ENCODE measurements around the gene MTCL3.

MTCL3 gene

GRCh38 chr6:127471379-127472255 lies 47.5 kb downstream of the MTCL3 start:
- in situ Hi-C loops (cut with MboI; ENCODE audit: low sequenced_read_pairs) = no loop called here

GRCh38 chr6:127468936-127469335 lies 50.2 kb downstream of the MTCL3 start:
- in situ Hi-C loops (cut with MboI; ENCODE audit: low sequenced_read_pairs) = no loop called here

DNA sequence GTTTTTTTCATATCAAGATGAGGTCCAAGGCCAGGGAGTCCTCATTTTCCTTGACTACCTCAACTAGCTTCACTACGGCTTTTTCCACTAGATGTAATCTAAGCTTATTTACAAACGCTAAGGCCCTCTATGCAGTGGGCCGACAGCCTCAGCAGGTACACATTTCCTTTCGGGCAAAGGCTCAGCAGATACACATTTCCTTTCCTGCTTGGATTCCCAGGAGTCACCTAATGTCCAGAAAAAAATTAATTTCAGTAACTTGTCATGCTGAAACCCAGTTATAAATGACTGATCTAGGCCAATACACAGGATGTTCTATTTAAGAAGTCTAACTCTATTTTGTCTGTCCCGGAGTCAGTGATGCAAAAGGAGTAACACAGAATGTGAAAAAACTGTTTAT lies 52.7 kb downstream of the MTCL3 start:
- in situ Hi-C loops (cut with MboI; ENCODE audit: low sequenced_read_pairs) = no loop called here

GRCh38 chr6:127464881-127465459 lies 54.2 kb downstream of the MTCL3 start:
- in situ Hi-C loops (cut with MboI; ENCODE audit: low sequenced_read_pairs) = no loop called here

DNA sequence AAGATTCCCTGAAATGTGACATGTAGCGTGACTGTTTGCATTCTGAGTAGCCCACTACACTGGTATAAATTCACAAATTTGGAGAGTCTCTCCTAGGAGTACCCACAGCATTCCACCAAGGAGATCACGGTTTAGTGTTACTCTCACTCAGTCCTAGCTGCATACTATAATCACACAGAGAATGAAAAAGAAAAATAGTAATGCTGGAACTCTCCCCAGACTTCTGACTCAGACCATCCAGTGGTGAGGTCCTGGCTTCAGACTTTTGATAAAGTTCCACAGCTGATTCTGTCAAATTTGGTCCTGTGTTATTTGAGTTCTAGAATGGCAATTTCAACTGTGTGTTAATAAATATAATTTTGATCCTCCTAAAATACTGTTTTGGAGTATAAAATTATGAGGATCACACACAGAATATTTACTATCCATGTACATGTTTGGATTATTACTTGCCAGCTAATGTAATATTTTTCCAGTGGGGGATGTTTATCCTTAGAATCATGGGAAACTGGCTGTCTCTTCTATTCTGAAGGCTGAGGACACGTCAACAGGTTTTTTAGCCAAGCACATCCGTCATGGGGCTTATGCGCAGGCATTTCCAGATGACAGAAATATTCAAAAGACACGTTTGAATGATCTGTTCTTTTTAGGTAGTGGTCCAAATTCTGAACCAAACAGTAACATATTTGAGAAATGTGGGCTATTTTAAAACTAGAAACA lies 54.8 kb downstream of the MTCL3 start:
- in situ Hi-C loops (cut with MboI; ENCODE audit: low sequenced_read_pairs) = no loop called here

DNA sequence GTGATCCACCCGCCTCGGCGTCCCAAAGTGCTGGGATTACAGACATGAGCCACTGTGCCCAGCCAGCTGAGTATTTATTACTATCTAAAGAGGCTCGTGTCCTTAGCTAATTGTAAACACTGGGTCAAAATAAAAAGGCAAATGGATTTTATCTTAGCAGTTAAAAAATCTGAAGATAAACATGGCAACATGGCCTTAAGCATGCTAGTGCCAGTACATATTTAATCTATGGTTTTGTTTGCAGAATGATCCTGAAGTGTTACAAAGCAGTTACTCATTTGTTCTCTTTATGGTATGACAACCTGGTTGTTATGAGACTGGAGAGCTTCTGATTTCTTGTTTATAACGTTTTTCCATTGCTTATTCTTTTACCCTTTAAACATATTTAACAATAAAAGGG lies 56.1 kb downstream of the MTCL3 start:
- in situ Hi-C loops (cut with MboI; ENCODE audit: low sequenced_read_pairs) = no loop called here

DNA sequence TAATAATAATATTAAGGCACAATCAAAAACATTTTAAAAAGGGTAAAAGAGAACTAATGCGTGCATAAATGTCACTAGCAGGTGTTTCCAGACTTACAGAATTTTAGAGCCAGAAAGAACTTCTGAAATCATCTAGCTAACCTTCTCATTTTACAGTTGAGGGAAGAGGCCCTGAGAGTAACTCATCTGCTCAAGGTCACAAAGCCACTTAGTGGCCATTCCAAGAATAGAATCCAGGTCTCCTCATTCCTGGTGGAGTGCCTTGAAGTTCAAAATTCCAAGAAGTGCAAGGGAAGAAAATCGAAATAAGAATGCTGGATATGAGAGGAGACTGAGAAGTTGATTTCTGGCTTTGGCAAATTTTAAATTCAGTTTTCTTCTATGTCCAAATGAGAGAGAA lies 56.8 kb downstream of the MTCL3 start:
- in situ Hi-C loops (cut with MboI; ENCODE audit: low sequenced_read_pairs) = no loop called here

DNA sequence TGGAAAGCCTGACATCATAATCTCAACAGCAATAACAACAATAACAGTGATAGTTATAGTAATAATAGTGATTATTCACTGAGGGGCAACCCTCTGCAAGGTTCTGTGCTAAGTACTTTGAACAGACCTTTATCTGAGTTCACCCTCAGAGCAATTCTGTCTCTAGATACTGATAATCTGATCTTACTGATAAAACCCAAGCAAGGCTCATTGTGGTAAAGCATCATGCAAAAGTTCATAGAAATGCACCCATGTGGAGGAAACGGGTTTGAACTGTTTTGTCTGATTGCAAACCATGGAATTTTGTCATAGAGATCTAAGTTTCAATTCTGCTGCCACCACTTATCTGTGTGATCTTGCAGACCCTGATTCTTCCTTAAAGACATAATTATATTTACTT lies 58.7 kb downstream of the MTCL3 start:
- in situ Hi-C loops (cut with MboI; ENCODE audit: low sequenced_read_pairs) = no loop called here

DNA sequence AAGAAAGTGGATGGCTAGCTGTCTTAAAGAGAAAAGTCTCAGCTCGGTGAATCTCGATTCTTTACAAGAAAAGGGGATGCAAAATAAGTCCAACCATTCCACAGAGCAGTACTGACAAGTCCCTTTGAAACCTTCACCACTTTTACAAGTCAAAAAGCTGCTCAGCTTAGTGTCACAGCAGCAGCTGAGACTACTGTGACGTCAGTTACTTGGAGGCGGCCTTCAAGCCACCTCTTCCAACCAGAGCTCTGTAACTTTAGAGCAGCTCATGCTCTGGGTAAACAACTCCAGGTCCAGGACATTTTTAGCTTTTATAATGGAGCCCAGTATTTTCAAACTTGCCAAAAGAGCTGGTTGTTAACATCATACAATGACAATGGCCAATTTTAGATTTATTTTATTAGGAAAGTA lies 59.9 kb downstream of the MTCL3 start, which contains the start of gene KIAA0408:
KIAA0408 (minus strand) TSS at position 159 of the 411 bp plus-strand sequence. CDS start 5,408 bp downstream, outside the sequence.
- in situ Hi-C loops (cut with MboI; ENCODE audit: low sequenced_read_pairs) = no loop called here

GRCh38 chr6:127458817-127459216 lies 60.3 kb downstream of the MTCL3 start:
- in situ Hi-C loops (cut with MboI; ENCODE audit: low sequenced_read_pairs) = no loop called here

DNA sequence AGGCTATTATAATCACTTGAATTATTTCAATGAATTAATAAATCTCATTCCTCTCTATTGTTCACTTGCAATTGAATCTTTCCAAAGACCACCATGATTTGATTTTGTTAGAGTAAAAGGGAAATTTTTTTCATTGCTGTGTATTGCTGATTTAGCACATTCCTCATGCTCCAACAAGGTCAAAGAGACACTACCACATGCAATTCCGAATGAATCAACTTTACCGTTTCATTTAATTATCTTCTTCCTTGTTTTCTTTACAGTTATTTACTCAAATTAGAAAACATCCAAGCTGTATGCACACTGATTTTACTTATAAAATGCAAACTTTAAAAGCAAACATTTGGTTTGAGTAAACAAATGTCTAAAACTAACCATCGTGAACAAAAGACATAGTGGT lies 60.9 kb downstream of the MTCL3 start:
- in situ Hi-C loops (cut with MboI; ENCODE audit: low sequenced_read_pairs) = no loop called here

- in situ Hi-C loops (cut with MboI; ENCODE audit: low sequenced_read_pairs) = no loop called here
Observed at GRCh38 chr6:127457456-127458064, 61.6 kb downstream of the MTCL3 start.

DNA sequence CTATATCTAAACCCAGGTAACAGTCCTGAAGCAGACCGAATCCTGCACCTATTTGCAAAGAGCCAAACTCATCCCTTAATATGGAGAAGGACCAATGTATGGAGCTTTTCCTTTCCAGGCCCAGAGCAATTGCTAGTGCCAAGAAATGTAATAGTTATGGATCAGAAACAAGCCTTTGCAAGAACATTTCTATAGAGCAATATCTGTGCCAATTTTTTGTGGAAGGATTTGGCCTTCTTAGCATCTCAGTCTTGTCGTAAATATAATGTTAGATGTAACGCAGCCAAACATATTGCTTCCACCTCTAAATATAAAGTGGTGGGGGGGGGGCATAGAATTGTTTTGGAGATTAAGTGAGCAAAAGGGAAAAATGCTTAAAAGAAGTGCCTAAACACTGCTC lies 62.7 kb downstream of the MTCL3 start:
- in situ Hi-C loops (cut with MboI; ENCODE audit: low sequenced_read_pairs) = no loop called here

GRCh38 chr6:127453845-127454619 lies 65.1 kb downstream of the MTCL3 start:
- in situ Hi-C loops (cut with MboI; ENCODE audit: low sequenced_read_pairs) = no loop called here

GRCh38 chr6:127452803-127453202 lies 66.3 kb downstream of the MTCL3 start:
- in situ Hi-C loops (cut with MboI; ENCODE audit: low sequenced_read_pairs) = no loop called here

DNA sequence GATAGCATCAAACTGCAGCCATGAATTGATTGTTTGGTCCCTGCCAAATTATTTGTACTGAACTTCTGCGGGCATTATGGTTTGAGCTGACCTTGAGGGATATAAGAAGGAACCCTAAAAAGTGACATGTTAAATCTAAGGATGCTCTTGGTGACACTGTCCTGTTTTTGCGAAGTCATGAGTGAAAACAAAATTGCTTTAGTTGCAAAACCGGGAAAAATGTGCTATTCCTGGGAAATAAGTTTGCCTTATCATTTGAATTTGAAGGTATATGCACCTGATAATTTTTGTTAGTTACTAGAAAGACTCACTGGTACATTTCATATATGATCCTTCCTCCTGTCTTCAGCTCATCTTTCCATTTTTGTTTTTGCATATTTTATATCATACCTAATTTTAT lies 67.7 kb downstream of the MTCL3 start:
- in situ Hi-C loops (cut with MboI; ENCODE audit: low sequenced_read_pairs) = no loop called here

GRCh38 chr6:127447780-127448179 lies 71.4 kb downstream of the MTCL3 start:
- in situ Hi-C loops (cut with MboI; ENCODE audit: low sequenced_read_pairs) = no loop called here

GRCh38 chr6:127446356-127446755 lies 72.8 kb downstream of the MTCL3 start:
- in situ Hi-C loops (cut with MboI; ENCODE audit: low sequenced_read_pairs) = no loop called here

DNA sequence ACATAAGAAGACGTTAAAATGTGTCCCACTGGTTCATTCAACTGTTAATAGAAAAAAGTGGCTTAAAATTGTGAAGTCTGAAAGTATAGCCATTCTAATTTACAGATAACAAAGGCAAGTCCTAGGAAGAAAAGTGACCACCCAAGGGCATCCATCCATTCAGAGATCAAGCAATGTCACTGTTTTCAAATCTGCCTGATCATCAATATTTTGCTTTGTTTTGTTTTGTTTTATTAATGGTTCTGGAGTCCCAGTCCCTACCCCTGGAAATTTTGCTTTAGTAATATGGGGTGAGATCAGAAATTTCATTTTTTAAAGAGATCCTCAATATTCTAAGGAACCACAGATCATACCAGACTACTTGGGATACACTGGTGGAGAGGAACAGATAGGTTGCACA lies 77.3 kb downstream of the MTCL3 start:
- in situ Hi-C loops (cut with MboI; ENCODE audit: low sequenced_read_pairs) = no loop called here

DNA sequence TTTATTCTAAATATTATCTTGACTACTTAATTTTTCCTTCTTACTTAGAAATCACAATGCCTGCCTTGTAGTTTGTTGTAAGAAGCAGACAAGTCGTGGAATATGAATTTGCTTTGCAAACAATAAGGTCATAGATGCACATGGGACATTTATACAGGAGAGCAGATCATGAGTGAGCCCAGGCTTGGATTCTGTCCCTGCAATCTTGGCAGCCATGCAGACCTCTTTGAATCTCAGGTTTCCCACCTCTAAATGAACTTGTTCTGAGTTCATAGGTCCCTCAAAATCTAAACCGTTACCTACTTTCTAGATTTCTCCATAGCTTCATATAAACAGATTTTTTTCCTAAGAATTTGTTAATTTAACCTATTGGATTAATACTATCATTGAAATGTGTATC lies 79.4 kb downstream of the MTCL3 start:
- in situ Hi-C loops (cut with MboI; ENCODE audit: low sequenced_read_pairs) = no loop called here
